Measurements from ENCODE around the gene SPOPL. TPM values are rescaled to one million over a fixed set of nuclear protein-coding genes. Genes with fewer than 3 reads are reported as not detected.
"Not testable (repeated sequence)": the region's sequence is repeated elsewhere in the genome, so short reads cannot be mapped to it uniquely, and the experiment has no call there.

The SPOPL gene
- total RNA-seq, 1 experiment from 2014 or later, result 13.6 TPM

DNA sequence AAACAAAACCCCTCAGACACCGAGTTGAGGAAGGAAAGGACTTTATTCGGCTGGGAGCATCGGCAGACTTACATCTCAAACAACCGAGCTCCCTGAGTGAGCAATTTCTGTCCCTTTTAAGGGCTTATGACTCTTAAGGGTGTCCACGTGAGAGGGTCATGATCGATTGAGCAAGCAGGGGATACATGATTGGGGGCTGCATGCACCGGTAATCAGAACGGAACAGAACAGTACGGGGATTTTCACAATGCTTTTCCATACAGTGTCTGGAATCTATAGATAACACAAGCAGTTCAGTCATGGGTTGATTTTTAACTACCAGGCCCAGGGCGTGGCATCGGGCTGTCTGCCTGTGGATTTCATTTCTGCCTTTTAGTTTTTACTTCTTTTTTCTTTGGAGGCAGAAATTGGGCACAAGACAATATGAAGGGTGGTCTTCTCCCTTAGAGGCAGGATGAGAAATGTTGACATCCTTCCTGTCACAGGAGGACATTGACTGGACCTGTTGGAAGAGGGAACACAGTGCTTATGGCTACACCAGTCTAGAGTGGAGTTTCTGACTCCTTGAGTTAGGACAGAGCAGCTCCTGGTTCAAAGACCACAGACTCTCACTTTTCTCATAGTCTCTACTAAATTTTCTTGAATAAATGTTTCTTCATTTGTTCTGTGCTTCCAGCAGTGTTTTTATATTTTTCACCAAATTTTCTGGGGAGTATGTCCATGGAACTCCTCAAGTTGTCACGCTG lies 35.8 kb downstream of the SPOPL start:
- Histone ChIP-seq H4K20me1 (ENCODE audit: control insufficient read depth, insufficient read depth, insufficient read length) (no peaks in the 10 kb centered on the region), H4K91ac (ENCODE audit: insufficient read length, low read depth, low read length) (no peak overlapping the region), H3K14ac (ENCODE audit: insufficient read depth, low read length) (no peak overlapping the region), H2BK20ac (ENCODE audit: low read depth, low read length, poor library complexity, severe bottlenecking) (no peak overlapping the region), H3K4me2 (ENCODE audit: insufficient read depth, insufficient read length, low read length) (no peak overlapping the region), H2BK120ac (ENCODE audit: low read depth, low read length, poor library complexity, severe bottlenecking) (no peak overlapping the region), H3K79me1 (ENCODE audit: insufficient read depth, low read depth, low read length, poor library complexity, severe bottlenecking) (no peaks in the 10 kb centered on the region), H3K4ac (ENCODE audit: low read depth, low read length) (no peak overlapping the region), H3K9ac (ENCODE audit: extremely low read depth, insufficient read length, low read length) (no peak overlapping the region), H3K18ac (ENCODE audit: insufficient read length, low read depth, low read length) (no peak overlapping the region), H3K23ac (ENCODE audit: insufficient read length, low read depth, low read length) (no peak overlapping the region), H2BK15ac (ENCODE audit: low read depth, low read length) (no peak overlapping the region), H3K56ac (ENCODE audit: insufficient read length, low read depth, low read length) (no peak overlapping the region), H2BK5ac (ENCODE audit: insufficient read length, low read length) (no peak overlapping the region), H4K8ac (replicated peaks; ENCODE audit: insufficient read length, low read depth, low read length) (no peak overlapping the region), H4K5ac (ENCODE audit: insufficient read length, low read depth, low read length) (no peak overlapping the region), H3T11ph (ENCODE audit: low read length) (no peak overlapping the region), H3K23me2 (ENCODE audit: insufficient read length, low read depth, low read length, poor library complexity, severe bottlenecking) (no peaks in the 10 kb centered on the region), H3K4me1 (ENCODE audit: insufficient read depth, low read length) (no peaks in the 10 kb centered on the region), H3K27me3 (ENCODE audit: insufficient read depth, low read length) (no peaks in the 10 kb centered on the region), H2BK12ac (ENCODE audit: insufficient read length, low read depth, low read length) (no peak overlapping the region), H3K79me2 (ENCODE audit: insufficient read depth, low read length) (peaks cover 2% of the 10 kb centered on the region; the same call in 1 of the 2 replicates), H2AFZ (ENCODE audit: low read length) (no peak overlapping the region), H3K9me3 (ENCODE audit: control insufficient read depth, low read depth, low read length) (no peaks in the 10 kb centered on the region), H3K27ac (ENCODE audit: insufficient read length, low read depth, low read length) (no peak overlapping the region), H2AK5ac (ENCODE audit: insufficient read length, low read length) (no peak overlapping the region)
- TF ChIP-seq, protein P1, sequence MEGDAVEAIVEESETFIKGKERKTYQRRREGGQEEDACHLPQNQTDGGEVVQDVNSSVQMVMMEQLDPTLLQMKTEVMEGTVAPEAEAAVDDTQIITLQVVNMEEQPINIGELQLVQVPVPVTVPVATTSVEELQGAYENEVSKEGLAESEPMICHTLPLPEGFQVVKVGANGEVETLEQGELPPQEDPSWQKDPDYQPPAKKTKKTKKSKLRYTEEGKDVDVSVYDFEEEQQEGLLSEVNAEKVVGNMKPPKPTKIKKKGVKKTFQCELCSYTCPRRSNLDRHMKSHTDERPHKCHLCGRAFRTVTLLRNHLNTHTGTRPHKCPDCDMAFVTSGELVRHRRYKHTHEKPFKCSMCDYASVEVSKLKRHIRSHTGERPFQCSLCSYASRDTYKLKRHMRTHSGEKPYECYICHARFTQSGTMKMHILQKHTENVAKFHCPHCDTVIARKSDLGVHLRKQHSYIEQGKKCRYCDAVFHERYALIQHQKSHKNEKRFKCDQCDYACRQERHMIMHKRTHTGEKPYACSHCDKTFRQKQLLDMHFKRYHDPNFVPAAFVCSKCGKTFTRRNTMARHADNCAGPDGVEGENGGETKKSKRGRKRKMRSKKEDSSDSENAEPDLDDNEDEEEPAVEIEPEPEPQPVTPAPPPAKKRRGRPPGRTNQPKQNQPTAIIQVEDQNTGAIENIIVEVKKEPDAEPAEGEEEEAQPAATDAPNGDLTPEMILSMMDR (conservative IDR thresholded peaks at IDR 0.05), result no peak
- H3K36me3 Mint-ChIP-seq (ENCODE audit: insufficient read depth in 1 of 3, low read depth in 3 of 3), result peaks cover 44 to 62% (median 47%) of the 10 kb centered on the region in 3 experiments
- peaks cover 5% of the 10 kb centered on the region for H3K27me3 Mint-ChIP-seq (ENCODE audit: low read depth)
- peaks cover 19 to 31% of the 10 kb centered on the region in 2 experiments for H3K4me1 Mint-ChIP-seq
- DNase-seq, result no peak
- peaks cover 49 to 54% of the 10 kb centered on the region in 2 experiments for H3K9me3 Mint-ChIP-seq
- H3K27ac Mint-ChIP-seq, result peak overlapping the region in 2 of 3 experiments; percentile 60 to 83; a peak in 3 of 7 replicates
- WGBS (ENCODE audit: extremely low coverage, insufficient read length, low lambda C conversion rate), result no CpG with 5 or more reads among the region's 12 CpGs
- H3K4me3 Mint-ChIP-seq, result 0 out of 5 replicates have a peak overlapping the region, but pooled peaks of 1 of the 2 experiments have one; percentile 13

DNA sequence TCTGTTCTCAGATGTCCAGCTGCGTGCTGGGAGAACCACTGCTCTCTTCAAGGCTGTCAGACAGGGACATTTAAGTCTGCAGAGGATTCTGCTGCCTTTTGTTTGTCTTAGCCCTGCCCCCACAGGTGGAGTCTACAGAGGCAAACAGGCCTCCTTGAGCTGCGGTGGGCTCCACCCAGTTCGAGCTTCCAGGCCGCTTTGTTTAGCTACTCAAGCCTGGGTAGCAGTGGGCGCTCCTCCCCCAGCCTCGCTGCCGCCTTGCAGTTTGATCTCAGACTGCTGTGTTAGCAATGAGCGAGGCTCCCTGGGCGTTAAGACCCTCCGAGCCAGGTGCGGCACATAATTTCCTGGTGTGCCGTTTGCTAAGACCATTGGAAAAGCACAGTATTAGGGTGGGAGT lies 42.6 kb downstream of the SPOPL start:
- H4K20me1 ChIP-seq (ENCODE audit: control insufficient read depth, insufficient read depth, insufficient read length); H3K27me3 ChIP-seq (ENCODE audit: insufficient read depth, low read length); H3K27ac ChIP-seq (ENCODE audit: insufficient read length, low read depth, low read length); H3K4me2 ChIP-seq (ENCODE audit: insufficient read depth, insufficient read length, low read length); H2BK20ac ChIP-seq (ENCODE audit: low read depth, low read length, poor library complexity, severe bottlenecking); H2AK5ac ChIP-seq (ENCODE audit: insufficient read length, low read length); H3K79me1 ChIP-seq (ENCODE audit: insufficient read depth, low read depth, low read length, poor library complexity, severe bottlenecking); H3T11ph ChIP-seq (ENCODE audit: low read length); H3K18ac ChIP-seq (ENCODE audit: insufficient read length, low read depth, low read length); H3K14ac ChIP-seq (ENCODE audit: insufficient read depth, low read length); H3K27me3 Mint-ChIP-seq (ENCODE audit: low read depth); H2BK15ac ChIP-seq (ENCODE audit: low read depth, low read length); DNase-seq; H3K56ac ChIP-seq (ENCODE audit: insufficient read length, low read depth, low read length); H3K4me3 Mint-ChIP-seq; H3K4me1 ChIP-seq (ENCODE audit: insufficient read depth, low read length); H3K4me1 Mint-ChIP-seq; H2BK12ac ChIP-seq (ENCODE audit: insufficient read length, low read depth, low read length); H2BK120ac ChIP-seq (ENCODE audit: low read depth, low read length, poor library complexity, severe bottlenecking); H4K91ac ChIP-seq (ENCODE audit: insufficient read length, low read depth, low read length); H3K27ac Mint-ChIP-seq; H3K23me2 ChIP-seq (ENCODE audit: insufficient read length, low read depth, low read length, poor library complexity, severe bottlenecking); H4K8ac ChIP-seq (replicated peaks; ENCODE audit: insufficient read length, low read depth, low read length); H3K9me3 ChIP-seq (ENCODE audit: control insufficient read depth, low read depth, low read length); H3K23ac ChIP-seq (ENCODE audit: insufficient read length, low read depth, low read length); H3K4ac ChIP-seq (ENCODE audit: low read depth, low read length); H4K5ac ChIP-seq (ENCODE audit: insufficient read length, low read depth, low read length); H2AFZ ChIP-seq (ENCODE audit: low read length); H2BK5ac ChIP-seq (ENCODE audit: insufficient read length, low read length); H3K79me2 ChIP-seq (ENCODE audit: insufficient read depth, low read length); H3K9ac ChIP-seq (ENCODE audit: extremely low read depth, insufficient read length, low read length): not testable (repeated sequence)
- WGBS (ENCODE audit: extremely low coverage, insufficient read length, low lambda C conversion rate), result no CpG with 5 or more reads among the region's 12 CpGs
- Mint-ChIP-seq H3K36me3 (ENCODE audit: insufficient read depth in 1 of 3, low read depth in 3 of 3) (peaks cover 40 to 53% (median 45%) of the 10 kb centered on the region in 3 experiments), H3K9me3 (peaks cover 47 to 48% of the 10 kb centered on the region in 2 experiments)
